Activated T-cell treated with anti-CD3 and anti-CD28 coated beads for 48 hours (primary cell): Measurements from ENCODE around the gene RASGRP3.

Source experiments
- DNase-seq: peaks from one replicate; pipeline ENCODE4 v3.0.0-alpha.2; 2020; ENCODE audit warnings: low read depth

Gene RASGRP3

GRCh38 chr2:33581872-33582271 is 105.4 kb downstream of the RASGRP3 start:
- no peak for DNase-seq

GRCh38 chr2:33583194-33583938 is 106.9 kb downstream of the RASGRP3 start:
- no peak for DNase-seq

- no peak for DNase-seq
Measured at GRCh38 chr2:33586766-33587165, 110.3 kb downstream of the RASGRP3 start.

GRCh38 chr2:33588232-33588631 is 111.8 kb downstream of the RASGRP3 start:
- no peak for DNase-seq

GRCh38 chr2:33589444-33589843 is 113.0 kb downstream of the RASGRP3 start:
- no peak for DNase-seq

- no peak for DNase-seq
Measured at GRCh38 chr2:33595385-33595784, 118.9 kb downstream of the RASGRP3 start.

GRCh38 chr2:33597026-33597425 is 120.6 kb downstream of the RASGRP3 start:
- DNase-seq = no peak

GRCh38 chr2:33598561-33599174 is 122.2 kb downstream of the RASGRP3 start:
- peak; percentile 38 for DNase-seq

GRCh38 chr2:33599175-33599942 is 122.9 kb downstream of the RASGRP3 start, which contains the start of gene FAM98A:
Gene FAM98A, minus strand, starts transcription at chr2:33599299. Its CDS starts 78 bp downstream, at chr2:33599221.
- DNase-seq = peak; percentile 98

- no peak for DNase-seq
Measured at GRCh38 chr2:33599943-33600192, 123.4 kb downstream of the RASGRP3 start.

GRCh38 chr2:33602201-33602830 is 125.9 kb downstream of the RASGRP3 start:
- no peak for DNase-seq

GRCh38 chr2:33603416-33603815 is 127.0 kb downstream of the RASGRP3 start:
- no peak for DNase-seq

GRCh38 chr2:33605056-33605455 is 128.6 kb downstream of the RASGRP3 start:
- DNase-seq = no peak

- DNase-seq = no peak
Measured at GRCh38 chr2:33606100-33606499, 129.7 kb downstream of the RASGRP3 start.

GRCh38 chr2:33606622-33607021 is 130.2 kb downstream of the RASGRP3 start:
- no peak for DNase-seq

GRCh38 chr2:33607251-33607721 is 130.8 kb downstream of the RASGRP3 start:
- no peak for DNase-seq

GRCh38 chr2:33607905-33608304 is 131.5 kb downstream of the RASGRP3 start:
- DNase-seq = no peak

GRCh38 chr2:33614190-33614589 is 137.7 kb downstream of the RASGRP3 start:
- no peak for DNase-seq
